ENCODE results near the gene FIP1L1. TPM values are rescaled to one million over a fixed set of nuclear protein-coding genes. Genes with fewer than 3 reads are reported as not detected.
"Not testable (repeated sequence)": the region's sequence is repeated elsewhere in the genome, so short reads cannot be mapped to it uniquely, and the experiment has no call there.

The FIP1L1 gene
- total RNA-seq, 1 donor from 2014 or later = 50.9 TPM

GRCh38 chr4:53380221-53380620, 2.8 kb downstream of the FIP1L1 start:
- Histone ChIP-seq H3K36me3 (ENCODE audit: insufficient read depth, low read length) (peaks cover 20% of the 10 kb centered on the region), H3K9ac (ENCODE audit: low read length) (no peak overlapping the region), H3K4me1 (ENCODE audit: insufficient read depth, low read length) (peaks cover 6% of the 10 kb centered on the region), H3K27me3 (ENCODE audit: insufficient read depth, low read length) (no peaks in the 10 kb centered on the region), H3K9me3 (ENCODE audit: insufficient read depth, low read depth, low read length) (no peaks in the 10 kb centered on the region), H4K20me1 (ENCODE audit: insufficient read depth, low read length) (peaks cover 24% of the 10 kb centered on the region), H2AFZ (ENCODE audit: low read depth, low read length) (no peak overlapping the region), H3K79me2 (ENCODE audit: insufficient read depth, low read length) (peaks cover 55% of the 10 kb centered on the region), H3K4me3 (ENCODE audit: insufficient read depth, low read depth, low read length) (no peak overlapping the region), H3K27ac (ENCODE audit: low read depth, low read length) (no peak overlapping the region), H3K4me2 (ENCODE audit: low read length) (peak overlapping the region; percentile 95)
- no peak overlapping the region for H3K4me3 Mint-ChIP-seq (ENCODE audit: unreplicated experiment)
- H3K27me3 Mint-ChIP-seq (ENCODE audit: low read depth, unreplicated experiment) = no peaks in the 10 kb centered on the region
- FAIRE-seq = peak; percentile 83
- H3K27ac Mint-ChIP-seq (ENCODE audit: unreplicated experiment) = no peak overlapping the region
- TF ChIP-seq CTCF (IDR thresholded peaks at IDR 0.05; ENCODE audit: insufficient read depth, low read depth, low read length) = no peak
- no peak for TF ChIP-seq EZH2 (IDR thresholded peaks at IDR 0.05; ENCODE audit: insufficient read depth, low read length)
- no peaks in the 10 kb centered on the region for H3K9me3 Mint-ChIP-seq (ENCODE audit: unreplicated experiment)
- DNase-seq (ENCODE audit: low read depth) = no peak
- peaks cover 2% of the 10 kb centered on the region for H3K36me3 Mint-ChIP-seq (ENCODE audit: low read depth, unreplicated experiment)
- H3K4me1 Mint-ChIP-seq (ENCODE audit: low read depth, unreplicated experiment) = peaks cover 8% of the 10 kb centered on the region

GRCh38 chr4:53409479-53409878, 32.0 kb downstream of the FIP1L1 start:
- peaks cover 35% of the 10 kb centered on the region for H3K36me3 Mint-ChIP-seq (ENCODE audit: low read depth, unreplicated experiment)
- H3K27ac Mint-ChIP-seq (ENCODE audit: unreplicated experiment) = not testable (repeated sequence)

GRCh38 chr4:53419208-53419607, 41.8 kb downstream of the FIP1L1 start:
- no peak for FAIRE-seq
- H3K4me1 Mint-ChIP-seq (ENCODE audit: low read depth, unreplicated experiment) = no peaks in the 10 kb centered on the region
- H3K27ac Mint-ChIP-seq (ENCODE audit: unreplicated experiment) = no peak overlapping the region

More at GRCh38 chr4:53409479-53409878, 32.0 kb downstream of the FIP1L1 start:
- H3K79me2 ChIP-seq (ENCODE audit: insufficient read depth, low read length) = peaks cover 32% of the 10 kb centered on the region
- H3K27ac ChIP-seq (ENCODE audit: low read depth, low read length); H3K4me2 ChIP-seq (ENCODE audit: low read length); H3K4me3 ChIP-seq (ENCODE audit: insufficient read depth, low read depth, low read length); DNase-seq (ENCODE audit: low read depth); H2AFZ ChIP-seq (ENCODE audit: low read depth, low read length); H3K4me1 ChIP-seq (ENCODE audit: insufficient read depth, low read length); H3K27me3 ChIP-seq (ENCODE audit: insufficient read depth, low read length); H3K36me3 ChIP-seq (ENCODE audit: insufficient read depth, low read length); H3K27me3 Mint-ChIP-seq (ENCODE audit: low read depth, unreplicated experiment); H3K4me1 Mint-ChIP-seq (ENCODE audit: low read depth, unreplicated experiment); H3K9ac ChIP-seq (ENCODE audit: low read length); H3K9me3 Mint-ChIP-seq (ENCODE audit: unreplicated experiment); FAIRE-seq; H3K4me3 Mint-ChIP-seq (ENCODE audit: unreplicated experiment); H3K9me3 ChIP-seq (ENCODE audit: insufficient read depth, low read depth, low read length): not testable (repeated sequence)
- H4K20me1 ChIP-seq (ENCODE audit: insufficient read depth, low read length) = peaks cover 12% of the 10 kb centered on the region

More at GRCh38 chr4:53419208-53419607, 41.8 kb downstream of the FIP1L1 start:
- Mint-ChIP-seq H3K36me3 (ENCODE audit: low read depth, unreplicated experiment) (no peaks in the 10 kb centered on the region), H3K4me3 (ENCODE audit: unreplicated experiment) (no peak overlapping the region), H3K27me3 (ENCODE audit: low read depth, unreplicated experiment) (no peaks in the 10 kb centered on the region), H3K9me3 (ENCODE audit: unreplicated experiment) (no peaks in the 10 kb centered on the region)
- H3K4me3 ChIP-seq (ENCODE audit: insufficient read depth, low read depth, low read length) = no peak overlapping the region
- no peaks in the 10 kb centered on the region for H4K20me1 ChIP-seq (ENCODE audit: insufficient read depth, low read length)
- no peak for DNase-seq (ENCODE audit: low read depth)
- no peaks in the 10 kb centered on the region for H3K79me2 ChIP-seq (ENCODE audit: insufficient read depth, low read length)
- H3K4me1 ChIP-seq (ENCODE audit: insufficient read depth, low read length) = no peaks in the 10 kb centered on the region
- no peak overlapping the region for H2AFZ ChIP-seq (ENCODE audit: low read depth, low read length)
- TF ChIP-seq EZH2 (IDR thresholded peaks at IDR 0.05; ENCODE audit: insufficient read depth, low read length) (no peak), CTCF (IDR thresholded peaks at IDR 0.05; ENCODE audit: insufficient read depth, low read depth, low read length) (no peak)
- H3K9ac ChIP-seq (ENCODE audit: low read length) = no peak overlapping the region
- H3K36me3 ChIP-seq (ENCODE audit: insufficient read depth, low read length) = no peaks in the 10 kb centered on the region
- H3K4me2 ChIP-seq (ENCODE audit: low read length) = no peak overlapping the region
- H3K9me3 ChIP-seq (ENCODE audit: insufficient read depth, low read depth, low read length) = no peaks in the 10 kb centered on the region
- no peaks in the 10 kb centered on the region for H3K27me3 ChIP-seq (ENCODE audit: insufficient read depth, low read length)
- H3K27ac ChIP-seq (ENCODE audit: low read depth, low read length) = no peak overlapping the region

Data from astrocyte (in vitro differentiated cells and primary cell).